BLaER1 treated with 17β-estradiol and CSF1 and Interleukin-3, amounts not matched to agents 10 nM and 100 nM (cell line): Measurements from ENCODE around the gene CCDC77.

ENCODE experiments used
- H3K27ac ChIP-seq, 11 experiments: shearing (Covaris generic); formaldehyde crosslinking; 2 replicates each; pipeline ENCODE4 v1.8.1; 2022
- H3K27me3 ChIP-seq, 11 experiments: shearing (Covaris generic); formaldehyde crosslinking; 2 replicates each; pipeline ENCODE4 v1.8.1; 2022
- H3K36me3 ChIP-seq, 11 experiments: shearing (Covaris generic); formaldehyde crosslinking; 2 replicates each; pipeline ENCODE4 v1.8.1; 2022
- H3K4me1 ChIP-seq, 10 experiments: shearing (Covaris generic); formaldehyde crosslinking; 2 replicates each; pipeline ENCODE4 v1.8.1; 2022
- H3K4me2 ChIP-seq, 11 experiments: shearing (Covaris generic); formaldehyde crosslinking; 2 replicates each; pipeline ENCODE4 v1.8.1; 2022
- H3K4me3 ChIP-seq, 10 experiments: shearing (Covaris generic); formaldehyde crosslinking; 2 replicates each; pipeline ENCODE4 v1.8.1; 2022
- H3K9ac ChIP-seq, 11 experiments: shearing (Covaris generic); formaldehyde crosslinking; 2 replicates each; pipeline ENCODE4 v1.8.1; 2022
- H3K9me3 ChIP-seq, 11 experiments: shearing (Covaris generic); formaldehyde crosslinking; replicated peaks in 1 of 11; 2 replicates each; pipeline ENCODE4 v1.8.1; 2022
- H4K20me1 ChIP-seq, 11 experiments: shearing (Covaris generic); formaldehyde crosslinking; 2 replicates each; pipeline ENCODE4 v1.8.1; 2022
- Cebpa-rat ChIP-seq, 11 experiments: shearing (Covaris generic); IDR thresholded peaks; 2 replicates each; pipeline ENCODE4 v1.8.1; 2022

Gene CCDC77

GRCh38 chr12:459430-460258 is 58.2 kb downstream of the CCDC77 start, which contains the start of gene B4GALNT3:
Gene B4GALNT3 (plus strand): TSS chr12:459939. CDS start chr12:460377, 438 bp downstream.
- Histone ChIP-seq H3K4me2 (peak within 1 kb of the TSS; percentile 90 to 96 (median 95)), H3K9ac (peak within 1 kb of the TSS; percentile 34 to 72 (median 67); a peak in 20 of 22 replicates), H3K27ac (no peak within 1 kb of the TSS), H3K9me3 (no peaks in the 10 kb centered on the region), H3K4me3 (peak within 1 kb of the TSS; percentile 60 to 76 (median 67)), H4K20me1 (peaks cover 0 to 21% (median 12%) of the 10 kb centered on the region in 11 experiments; a peak in 11 of 22 replicates), H3K4me1 (peaks cover 0 to 15% (median 12%) of the 10 kb centered on the region in 10 experiments; a peak in 16 of 20 replicates), H3K36me3 (no peaks in the 10 kb centered on the region), H3K27me3 (peaks cover 59 to 78% (median 70%) of the 10 kb centered on the region in 11 experiments)
- no peak for TF ChIP-seq Cebpa-rat (IDR thresholded peaks at IDR 0.05)

- Histone ChIP-seq H3K27me3 (peaks cover 59 to 78% (median 70%) of the 10 kb centered on the region in 11 experiments), H3K36me3 (no peaks in the 10 kb centered on the region)
Measured at GRCh38 chr12:460261-461230, 59.1 kb downstream of the CCDC77 start.

GRCh38 chr12:461425-461824 is 60.0 kb downstream of the CCDC77 start:
- H3K27ac ChIP-seq = no peak overlapping the region
- no peak overlapping the region for H3K4me3 ChIP-seq
- H3K4me2 ChIP-seq = no peak overlapping the region
- H3K9me3 ChIP-seq = no peaks in the 10 kb centered on the region
- H3K4me1 ChIP-seq = peaks cover 0 to 15% (median 12%) of the 10 kb centered on the region in 10 experiments; a peak in 16 of 20 replicates
- no peak overlapping the region for H3K9ac ChIP-seq
- H4K20me1 ChIP-seq = peaks cover 0 to 21% (median 12%) of the 10 kb centered on the region in 11 experiments; a peak in 11 of 22 replicates
- no peak for TF ChIP-seq Cebpa-rat (IDR thresholded peaks at IDR 0.05)
- H3K36me3 ChIP-seq = no peaks in the 10 kb centered on the region
- H3K27me3 ChIP-seq = peaks cover 59 to 78% (median 70%) of the 10 kb centered on the region in 11 experiments

More at GRCh38 chr12:460261-461230, 59.1 kb downstream of the CCDC77 start:
- Histone ChIP-seq H3K27ac (no peak overlapping the region), H3K4me3 (peak overlapping the region; percentile 60 to 76 (median 67)), H4K20me1 (peaks cover 0 to 21% (median 12%) of the 10 kb centered on the region in 11 experiments; a peak in 11 of 22 replicates), H3K9me3 (no peaks in the 10 kb centered on the region), H3K4me1 (peaks cover 0 to 15% (median 12%) of the 10 kb centered on the region in 10 experiments; a peak in 16 of 20 replicates), H3K4me2 (peak overlapping the region; percentile 90 to 96 (median 95)), H3K9ac (peak overlapping the region; percentile 34 to 72 (median 67); a peak in 20 of 22 replicates)
- no peak for TF ChIP-seq Cebpa-rat (IDR thresholded peaks at IDR 0.05)

- no peak overlapping the region for H3K4me3 ChIP-seq
- H3K4me2 ChIP-seq = no peak overlapping the region
- H3K9ac ChIP-seq = no peak overlapping the region
- H3K27ac ChIP-seq = no peak overlapping the region
- peaks cover 0 to 15% (median 12%) of the 10 kb centered on the region in 10 experiments; a peak in 16 of 20 replicates for H3K4me1 ChIP-seq
- H4K20me1 ChIP-seq = peaks cover 0 to 21% (median 12%) of the 10 kb centered on the region in 11 experiments; a peak in 11 of 22 replicates
- no peaks in the 10 kb centered on the region for H3K9me3 ChIP-seq
- no peaks in the 10 kb centered on the region for H3K36me3 ChIP-seq
- peaks cover 49 to 61% (median 58%) of the 10 kb centered on the region in 11 experiments for H3K27me3 ChIP-seq
- no peak for TF ChIP-seq Cebpa-rat (IDR thresholded peaks at IDR 0.05)
Measured at GRCh38 chr12:462936-463705, 61.7 kb downstream of the CCDC77 start.

GRCh38 chr12:464484-465267 is 63.2 kb downstream of the CCDC77 start:
- Histone ChIP-seq H3K4me3 (no peak overlapping the region), H3K27me3 (peaks cover 34 to 45% (median 42%) of the 10 kb centered on the region in 11 experiments), H3K27ac (no peak overlapping the region), H3K9ac (no peak overlapping the region), H3K36me3 (no peaks in the 10 kb centered on the region), H4K20me1 (peaks cover 0 to 21% (median 12%) of the 10 kb centered on the region in 11 experiments; a peak in 11 of 22 replicates), H3K9me3 (no peaks in the 10 kb centered on the region), H3K4me2 (no peak overlapping the region), H3K4me1 (peaks cover 0 to 10% (median 7%) of the 10 kb centered on the region in 10 experiments; a peak in 11 of 20 replicates)
- no peak for TF ChIP-seq Cebpa-rat (IDR thresholded peaks at IDR 0.05)

- Histone ChIP-seq H3K4me3 (no peak overlapping the region), H3K27me3 (peaks cover 21 to 31% (median 29%) of the 10 kb centered on the region in 11 experiments), H3K4me2 (no peak overlapping the region), H3K36me3 (no peaks in the 10 kb centered on the region), H4K20me1 (peaks cover 0 to 13% (median 4%) of the 10 kb centered on the region in 11 experiments; a peak in 9 of 22 replicates), H3K4me1 (no peaks in the 10 kb centered on the region), H3K9ac (no peak overlapping the region), H3K9me3 (no peaks in the 10 kb centered on the region), H3K27ac (no peak overlapping the region)
- no peak for TF ChIP-seq Cebpa-rat (IDR thresholded peaks at IDR 0.05)
Measured at GRCh38 chr12:466039-466438, 64.6 kb downstream of the CCDC77 start.

- Histone ChIP-seq H3K4me1 (no peaks in the 10 kb centered on the region), H3K27ac (no peak overlapping the region), H3K9ac (no peak overlapping the region), H3K36me3 (no peaks in the 10 kb centered on the region), H3K4me3 (no peak overlapping the region), H4K20me1 (peaks cover 0 to 6% (median 0%) of the 10 kb centered on the region in 11 experiments; a peak in 3 of 22 replicates), H3K27me3 (peaks cover 14 to 24% (median 21%) of the 10 kb centered on the region in 11 experiments), H3K9me3 (no peaks in the 10 kb centered on the region), H3K4me2 (no peak overlapping the region)
- no peak for TF ChIP-seq Cebpa-rat (IDR thresholded peaks at IDR 0.05)
Measured at GRCh38 chr12:466762-467161, 65.3 kb downstream of the CCDC77 start.
